RKO (cell line): ENCODE results near the gene RPH3AL.

Experiments used
- DNase-seq: peaks from one replicate; pipeline ENCODE4 v3.0.0-alpha.2; 2016; ENCODE audit warnings: low spot score

RPH3AL gene

GRCh38 chr17:353213-353837 is 718 bp upstream of the RPH3AL start:
- DNase-seq: no peak

GRCh38 chr17:351875-352420 is 659 bp downstream of the RPH3AL start:
- no peak for DNase-seq

- no peak for DNase-seq
Measured at GRCh38 chr17:351449-351738, 1.2 kb downstream of the RPH3AL start.

GRCh38 chr17:350706-351448 is 1.7 kb downstream of the RPH3AL start:
- DNase-seq: no peak

- DNase-seq: no peak
Measured at GRCh38 chr17:349666-350065, 2.9 kb downstream of the RPH3AL start.

- no peak for DNase-seq
Measured at GRCh38 chr17:348692-349425, 3.7 kb downstream of the RPH3AL start.

GRCh38 chr17:348012-348411 is 4.6 kb downstream of the RPH3AL start:
- no peak for DNase-seq

GRCh38 chr17:347309-347899 is 5.2 kb downstream of the RPH3AL start:
- no peak for DNase-seq

GRCh38 chr17:345992-346785 is 6.4 kb downstream of the RPH3AL start:
- DNase-seq: no peak

- DNase-seq: no peak
Measured at GRCh38 chr17:345261-345660, 7.3 kb downstream of the RPH3AL start.

GRCh38 chr17:343875-344752 is 8.5 kb downstream of the RPH3AL start:
- no peak for DNase-seq

GRCh38 chr17:343211-343610 is 9.4 kb downstream of the RPH3AL start:
- no peak for DNase-seq

GRCh38 chr17:340074-340473 is 12.5 kb downstream of the RPH3AL start:
- DNase-seq: no peak

- DNase-seq: no peak
Measured at GRCh38 chr17:339193-340061, 13.2 kb downstream of the RPH3AL start.

GRCh38 chr17:338442-339192 is 14.0 kb downstream of the RPH3AL start:
- no peak for DNase-seq

- DNase-seq: no peak
Measured at GRCh38 chr17:337866-338265, 14.7 kb downstream of the RPH3AL start.

GRCh38 chr17:337453-337852 is 15.2 kb downstream of the RPH3AL start:
- DNase-seq: no peak

GRCh38 chr17:337022-337420 is 15.6 kb downstream of the RPH3AL start:
- DNase-seq: no peak
